Activated T-cell treated with anti-CD3 and anti-CD28 coated beads, Interleukin-2, amount 50 U/mL, for 24 hours (primary cell): Measurements from ENCODE around the gene HOXB4.
A peak's percentile ranks its signal among the peaks of the same experiment; 100 is the strongest.

Experiments
- DNase-seq: peaks from one replicate; pipeline ENCODE4 v3.0.0-alpha.2; 2020
- H3K27ac Mint-ChIP-seq: 2 replicates; pipeline ENCODE4 v1.8.0; 2020; ENCODE audit warnings: mild to moderate bottlenecking, mixed read lengths
- H3K27me3 Mint-ChIP-seq: 2 replicates; pipeline ENCODE4 v1.8.0; 2020; ENCODE audit warnings: mixed read lengths
- H3K36me3 Mint-ChIP-seq: 2 replicates; pipeline ENCODE4 v1.8.0; 2020; ENCODE audit warnings: low read depth, mixed read lengths
- H3K4me1 Mint-ChIP-seq: 2 replicates; pipeline ENCODE4 v1.8.0; 2020; ENCODE audit warnings: low read depth, mixed read lengths
- H3K4me3 Mint-ChIP-seq: 2 replicates; pipeline ENCODE4 v1.8.0; 2020; ENCODE audit warnings: mild to moderate bottlenecking, moderate library complexity, mixed read lengths
- H3K9me3 Mint-ChIP-seq: 2 replicates; pipeline ENCODE4 v1.8.0; 2020; ENCODE audit warnings: mixed read lengths

Gene HOXB4

GRCh38 chr17:48558057-48558830 lies 19.9 kb downstream of the HOXB4 start:
- Mint-ChIP-seq H3K36me3 (no peaks in the 10 kb centered on the region), H3K9me3 (no peaks in the 10 kb centered on the region), H3K4me1 (peaks cover 7% of the 10 kb centered on the region), H3K4me3 (no peak overlapping the region), H3K27ac (no peak overlapping the region), H3K27me3 (peaks cover 58% of the 10 kb centered on the region)
- DNase-seq = no peak

GRCh38 chr17:48556576-48557401 lies 21.4 kb downstream of the HOXB4 start:
- H3K27me3 Mint-ChIP-seq = peaks cover 46% of the 10 kb centered on the region
- peaks cover 7% of the 10 kb centered on the region for H3K4me1 Mint-ChIP-seq
- no peak for DNase-seq
- H3K4me3 Mint-ChIP-seq = no peak overlapping the region
- no peak overlapping the region for H3K27ac Mint-ChIP-seq
- H3K9me3 Mint-ChIP-seq = no peaks in the 10 kb centered on the region
- H3K36me3 Mint-ChIP-seq = no peaks in the 10 kb centered on the region

GRCh38 chr17:48556229-48556575 lies 21.9 kb downstream of the HOXB4 start:
- Mint-ChIP-seq H3K27ac (no peak overlapping the region), H3K36me3 (no peaks in the 10 kb centered on the region), H3K4me3 (no peak overlapping the region), H3K4me1 (peaks cover 7% of the 10 kb centered on the region), H3K27me3 (peaks cover 42% of the 10 kb centered on the region), H3K9me3 (no peaks in the 10 kb centered on the region)
- DNase-seq = no peak

GRCh38 chr17:48555258-48556228 lies 22.6 kb downstream of the HOXB4 start:
- Mint-ChIP-seq H3K4me1 (peaks cover 7% of the 10 kb centered on the region), H3K36me3 (no peaks in the 10 kb centered on the region), H3K27me3 (peaks cover 42% of the 10 kb centered on the region), H3K27ac (peak overlapping the region; percentile 37), H3K4me3 (peak overlapping the region; percentile 67), H3K9me3 (no peaks in the 10 kb centered on the region)
- DNase-seq = no peak

- peaks cover 42% of the 10 kb centered on the region for H3K27me3 Mint-ChIP-seq
- DNase-seq = no peak
- H3K9me3 Mint-ChIP-seq = no peaks in the 10 kb centered on the region
- H3K4me1 Mint-ChIP-seq = peaks cover 7% of the 10 kb centered on the region
- no peaks in the 10 kb centered on the region for H3K36me3 Mint-ChIP-seq
- no peak overlapping the region for H3K27ac Mint-ChIP-seq
- peak overlapping the region; percentile 67 for H3K4me3 Mint-ChIP-seq
Observed at GRCh38 chr17:48554412-48555257, 23.5 kb downstream of the HOXB4 start.

GRCh38 chr17:48553826-48554225 lies 24.3 kb downstream of the HOXB4 start:
- peaks cover 7% of the 10 kb centered on the region for H3K4me1 Mint-ChIP-seq
- H3K9me3 Mint-ChIP-seq = no peaks in the 10 kb centered on the region
- H3K4me3 Mint-ChIP-seq = no peak overlapping the region
- H3K27ac Mint-ChIP-seq = no peak overlapping the region
- H3K27me3 Mint-ChIP-seq = peaks cover 39% of the 10 kb centered on the region
- no peak for DNase-seq
- H3K36me3 Mint-ChIP-seq = no peaks in the 10 kb centered on the region

- DNase-seq = no peak
- H3K27ac Mint-ChIP-seq = no peak overlapping the region
- no peak overlapping the region for H3K4me3 Mint-ChIP-seq
- H3K9me3 Mint-ChIP-seq = no peaks in the 10 kb centered on the region
- H3K4me1 Mint-ChIP-seq = peaks cover 13% of the 10 kb centered on the region
- no peaks in the 10 kb centered on the region for H3K36me3 Mint-ChIP-seq
- peaks cover 34% of the 10 kb centered on the region for H3K27me3 Mint-ChIP-seq
Observed at GRCh38 chr17:48553190-48553547, 25.0 kb downstream of the HOXB4 start.

- H3K36me3 Mint-ChIP-seq = no peaks in the 10 kb centered on the region
- no peak overlapping the region for H3K4me3 Mint-ChIP-seq
- DNase-seq = no peak
- H3K4me1 Mint-ChIP-seq = peaks cover 18% of the 10 kb centered on the region
- H3K27me3 Mint-ChIP-seq = peaks cover 29% of the 10 kb centered on the region
- H3K27ac Mint-ChIP-seq = no peak overlapping the region
- no peaks in the 10 kb centered on the region for H3K9me3 Mint-ChIP-seq
Observed at GRCh38 chr17:48552466-48553189, 25.5 kb downstream of the HOXB4 start.

GRCh38 chr17:48551596-48552465 lies 26.3 kb downstream of the HOXB4 start:
- DNase-seq = no peak
- Mint-ChIP-seq H3K4me1 (peaks cover 25% of the 10 kb centered on the region), H3K4me3 (no peak overlapping the region), H3K36me3 (no peaks in the 10 kb centered on the region), H3K27me3 (peaks cover 24% of the 10 kb centered on the region), H3K27ac (no peak overlapping the region), H3K9me3 (no peaks in the 10 kb centered on the region)

GRCh38 chr17:48551214-48551555 lies 27.0 kb downstream of the HOXB4 start:
- Mint-ChIP-seq H3K4me1 (peaks cover 30% of the 10 kb centered on the region), H3K27me3 (peaks cover 17% of the 10 kb centered on the region), H3K9me3 (no peaks in the 10 kb centered on the region), H3K36me3 (no peaks in the 10 kb centered on the region), H3K27ac (no peak overlapping the region), H3K4me3 (no peak overlapping the region)
- DNase-seq = no peak

GRCh38 chr17:48550502-48551213 lies 27.5 kb downstream of the HOXB4 start:
- no peak overlapping the region for H3K27ac Mint-ChIP-seq
- H3K36me3 Mint-ChIP-seq = no peaks in the 10 kb centered on the region
- no peaks in the 10 kb centered on the region for H3K9me3 Mint-ChIP-seq
- peaks cover 12% of the 10 kb centered on the region for H3K27me3 Mint-ChIP-seq
- H3K4me3 Mint-ChIP-seq = no peak overlapping the region
- DNase-seq = no peak
- peaks cover 29% of the 10 kb centered on the region for H3K4me1 Mint-ChIP-seq

GRCh38 chr17:48549914-48550501 lies 28.1 kb downstream of the HOXB4 start:
- DNase-seq = no peak
- H3K27me3 Mint-ChIP-seq = peaks cover 15% of the 10 kb centered on the region
- no peaks in the 10 kb centered on the region for H3K9me3 Mint-ChIP-seq
- H3K4me1 Mint-ChIP-seq = peaks cover 32% of the 10 kb centered on the region
- no peak overlapping the region for H3K4me3 Mint-ChIP-seq
- no peak overlapping the region for H3K27ac Mint-ChIP-seq
- H3K36me3 Mint-ChIP-seq = no peaks in the 10 kb centered on the region
